Measurements from ENCODE around the gene TOX2.

- no peak for TF ChIP-seq CTCF (conservative IDR thresholded peaks at IDR 0.05; ENCODE audit: low read depth, low read length)
- TF ChIP-seq EZH2 (IDR thresholded peaks at IDR 0.05; ENCODE audit: borderline replicate concordance, low read depth, low read length, poor library complexity, severe bottlenecking), result no peak
These were observed 66.9 kb downstream of the TOX2 start for GRCh38 chr20:43981540-43981939.

Measured in A673 (cell line).